GM21717 (cell line): ENCODE results near the gene SLC39A11.
"Not testable (repeated sequence)": the region's sequence is repeated elsewhere in the genome, so short reads cannot be mapped to it uniquely, and the experiment has no call there.

Experiments
- ATAC-seq: cut with Tn5 transposase; IDR thresholded peaks from one replicate; pipeline ENCODE4 v1.9.1; 2021; ENCODE audit warnings: mild to moderate bottlenecking, moderate library complexity; ENCODE audit not compliant: unreplicated experiment

SLC39A11 gene

DNA sequence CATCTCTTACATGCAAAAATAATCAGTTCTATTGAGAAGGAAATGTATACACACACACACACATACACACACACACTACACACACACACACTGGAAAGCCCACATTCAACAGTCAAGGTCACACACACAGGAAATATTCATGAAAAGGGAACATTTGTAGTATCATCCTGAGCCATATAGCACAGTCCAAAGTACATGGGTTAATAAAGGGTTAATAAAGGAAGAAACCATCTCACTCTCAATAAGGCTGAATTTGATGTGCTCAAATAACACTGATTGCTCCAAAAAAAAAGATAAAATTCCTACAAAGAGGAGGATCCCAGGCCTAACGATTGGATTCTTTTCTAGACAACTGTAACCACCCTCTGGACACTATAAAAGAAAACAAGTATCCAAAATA, 164.7 kb downstream of the SLC39A11 start:
- ATAC-seq: no peak

DNA sequence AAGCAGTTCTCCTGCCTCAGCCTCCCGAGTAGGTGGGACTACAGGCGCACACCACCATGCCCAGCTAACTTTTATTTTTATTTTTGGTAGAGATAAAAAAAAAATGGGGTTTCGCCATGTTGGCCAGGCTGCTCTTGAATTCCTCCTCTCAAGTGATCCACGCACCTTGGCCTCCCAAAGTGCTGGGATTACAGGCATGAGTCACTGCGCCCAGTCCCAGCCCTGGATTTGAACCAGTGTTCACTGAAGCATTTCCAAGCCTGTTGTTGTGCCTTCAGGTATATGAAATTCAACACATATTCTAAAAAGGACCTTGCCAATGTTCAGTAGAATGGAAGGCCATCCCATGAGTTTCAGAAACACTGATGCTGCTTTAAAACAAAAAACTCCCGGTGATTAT, 165.3 kb downstream of the SLC39A11 start:
- ATAC-seq: no peak

DNA sequence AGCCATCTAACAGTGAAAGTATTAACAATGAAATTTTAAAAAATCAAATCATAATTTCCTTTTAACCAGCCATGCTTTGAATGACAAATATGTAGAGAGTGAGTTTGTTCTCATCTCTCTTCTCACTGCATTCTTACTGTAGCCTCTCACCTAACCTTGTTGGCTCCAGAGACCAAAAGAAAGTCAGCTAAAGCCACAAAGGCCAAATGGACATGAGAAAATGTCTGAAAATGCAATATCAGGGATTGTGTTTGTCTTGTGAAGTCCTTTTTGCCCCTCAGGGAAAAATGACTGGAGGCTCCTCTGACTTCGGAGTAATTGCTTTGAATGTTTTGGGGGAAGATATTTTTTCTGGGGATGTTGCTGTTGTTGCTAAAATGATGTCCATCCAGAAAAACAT, 166.3 kb downstream of the SLC39A11 start:
- ATAC-seq: no peak

DNA sequence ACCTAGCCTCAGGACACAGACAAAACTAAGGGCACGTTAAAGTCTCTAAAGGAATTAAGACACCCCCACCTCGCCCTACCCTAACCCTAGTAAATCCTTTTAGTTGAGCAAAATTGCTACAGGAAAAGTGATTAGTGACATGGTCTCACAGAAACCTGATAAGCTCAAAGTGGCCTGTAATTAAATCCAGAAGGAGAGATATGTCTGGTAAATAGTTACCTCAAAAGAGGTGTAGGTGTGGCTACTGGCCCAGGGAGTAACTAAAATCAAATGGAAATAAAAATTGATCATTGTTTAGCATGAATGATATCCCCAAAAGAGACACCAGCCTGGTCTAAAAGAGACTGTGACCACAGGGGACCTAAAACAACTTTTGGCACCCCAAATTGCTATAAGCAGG, 168.3 kb downstream of the SLC39A11 start:
- no peak for ATAC-seq

DNA sequence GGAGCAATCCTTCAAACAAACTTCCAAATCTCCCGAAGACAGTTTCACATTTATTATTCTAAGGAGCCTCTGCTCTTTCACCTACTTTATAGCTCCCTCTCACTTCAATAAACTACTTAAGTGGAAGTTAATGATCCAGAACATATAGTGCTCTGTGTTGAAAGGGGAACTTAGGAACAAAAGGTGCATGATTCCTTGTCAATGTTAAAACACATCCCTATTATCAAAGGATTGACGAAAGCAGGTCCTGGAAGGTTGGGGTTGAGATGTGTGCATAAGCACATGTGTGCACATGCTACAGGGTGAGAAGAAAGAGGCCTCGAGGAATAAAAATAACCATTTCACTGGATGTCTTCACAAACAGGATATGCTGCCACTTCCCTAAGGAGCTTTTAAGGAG, 170.3 kb downstream of the SLC39A11 start:
- no peak for ATAC-seq

GRCh38 chr17:72921347-72922054, 171.0 kb downstream of the SLC39A11 start:
- ATAC-seq: no peak

GRCh38 chr17:72920513-72920912, 172.0 kb downstream of the SLC39A11 start:
- ATAC-seq: no peak

DNA sequence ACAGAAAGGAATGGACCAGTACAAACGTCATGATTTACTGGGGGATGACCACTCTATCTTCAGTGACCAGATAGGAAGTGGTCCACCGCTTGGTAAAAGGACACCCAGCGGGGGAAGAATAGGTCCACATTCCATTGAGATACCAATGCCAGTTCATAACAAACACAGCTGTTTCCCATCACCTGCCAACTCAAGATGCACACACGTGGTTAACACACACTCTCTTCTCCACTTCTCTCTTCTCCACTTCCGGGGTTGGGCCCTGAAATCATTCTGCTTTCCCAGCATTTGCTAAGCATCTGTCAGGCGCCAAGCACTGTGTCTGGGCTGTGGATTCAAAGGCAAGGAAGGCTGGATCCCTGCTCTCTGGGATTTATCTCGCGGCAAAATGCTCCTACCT, 175.5 kb downstream of the SLC39A11 start:
- no peak for ATAC-seq

DNA sequence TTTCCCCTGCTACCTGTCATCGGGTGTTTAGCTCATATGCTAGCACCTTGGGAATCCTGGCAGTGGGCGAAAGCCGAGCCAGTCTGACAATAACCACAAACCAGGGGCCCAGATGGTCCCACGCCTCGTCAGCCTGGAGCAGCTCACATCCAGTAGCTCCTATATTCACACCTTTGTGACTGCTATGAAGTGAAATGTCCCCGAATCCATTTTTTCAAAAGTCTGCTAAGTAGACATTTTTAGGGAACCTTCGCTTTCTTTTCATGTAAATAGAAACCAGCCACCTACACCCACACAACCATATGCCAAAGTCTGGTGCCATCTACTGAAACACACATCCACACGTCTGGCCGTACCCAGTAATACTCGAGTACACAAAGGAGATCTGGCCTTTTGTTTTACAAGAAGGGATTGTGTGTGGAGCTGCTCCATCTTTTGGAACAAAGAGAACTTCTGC, 176.8 kb downstream of the SLC39A11 start:
- no peak for ATAC-seq

DNA sequence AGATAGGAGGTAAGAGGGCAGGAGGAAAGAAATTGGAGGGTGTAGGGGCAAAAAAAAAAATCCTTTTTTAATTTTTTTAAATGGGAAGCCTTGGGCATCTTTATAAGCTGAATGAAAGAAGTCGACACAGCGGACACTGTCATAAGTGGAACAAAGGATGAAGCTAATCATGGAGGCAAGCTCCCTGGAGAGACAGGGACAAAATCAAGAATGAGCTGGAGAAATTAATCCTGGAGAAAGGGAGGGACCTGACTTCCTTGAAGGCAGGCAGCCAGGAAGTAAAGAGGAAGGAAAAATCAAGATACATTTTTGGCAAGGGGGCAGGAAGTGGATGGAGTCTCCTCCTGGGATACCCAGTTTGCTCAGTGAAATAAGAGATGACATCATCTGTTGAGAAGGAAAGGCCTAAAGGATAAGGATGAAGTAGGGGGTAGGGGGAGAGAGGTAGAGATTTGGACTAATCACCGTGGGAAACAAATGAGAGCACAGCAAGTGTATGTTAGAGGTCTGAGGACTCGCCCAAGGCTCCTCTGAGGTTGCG, 179.3 kb downstream of the SLC39A11 start:
- ATAC-seq: no peak

DNA sequence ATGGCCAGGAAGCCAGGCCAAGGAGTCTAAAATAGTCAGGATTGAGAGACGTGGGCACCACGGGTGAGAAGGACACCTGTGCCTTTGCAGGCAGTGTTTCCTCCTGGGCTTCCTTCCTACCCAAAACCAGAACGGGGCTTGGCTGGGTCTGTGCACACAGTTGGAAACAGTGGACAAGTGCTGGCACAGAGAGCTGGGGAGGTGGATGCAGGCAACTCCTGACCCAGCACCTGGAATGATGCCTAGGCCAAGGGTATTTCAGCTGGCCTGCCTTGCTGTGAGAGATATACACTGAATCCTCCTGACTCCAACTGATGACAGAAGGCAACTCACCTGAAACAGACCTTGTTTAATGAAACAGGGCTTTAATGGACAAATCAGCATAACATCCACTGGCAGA, 186.2 kb downstream of the SLC39A11 start:
- ATAC-seq: no peak

GRCh38 chr17:72903522-72903921, 189.0 kb downstream of the SLC39A11 start:
- ATAC-seq: no peak

DNA sequence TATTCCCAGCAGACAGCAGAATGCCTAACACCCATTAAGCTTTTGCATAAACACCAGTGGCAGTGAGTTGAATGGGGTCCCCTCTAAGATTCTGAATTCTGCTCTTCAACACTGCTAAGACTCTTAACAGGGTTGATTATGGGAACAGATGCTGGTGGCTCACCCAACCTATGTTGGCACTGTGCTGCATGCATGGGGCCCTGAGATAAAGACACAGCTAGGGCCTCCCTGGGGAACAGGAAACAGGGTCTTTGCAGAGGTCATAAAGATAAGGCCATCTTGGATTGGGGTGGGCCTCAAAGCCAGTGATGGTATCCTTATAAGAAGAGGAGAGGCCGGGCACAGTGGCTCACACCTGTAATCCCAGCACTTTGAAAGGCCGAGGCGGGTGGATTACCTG, 190.8 kb downstream of the SLC39A11 start:
- ATAC-seq: no peak

- no peak for ATAC-seq
These were observed 191.4 kb downstream of the SLC39A11 start for GRCh38 chr17:72901083-72901482.

- no peak for ATAC-seq
These were observed 191.9 kb downstream of the SLC39A11 start for GRCh38 chr17:72900654-72900971.

GRCh38 chr17:72898725-72899124, 193.8 kb downstream of the SLC39A11 start:
- no peak for ATAC-seq

GRCh38 chr17:72896288-72896687, 196.2 kb downstream of the SLC39A11 start:
- not testable (repeated sequence) for ATAC-seq

GRCh38 chr17:72891627-72892026, 200.9 kb downstream of the SLC39A11 start:
- ATAC-seq: no peak

GRCh38 chr17:72890711-72891110, 201.8 kb downstream of the SLC39A11 start:
- ATAC-seq: no peak

DNA sequence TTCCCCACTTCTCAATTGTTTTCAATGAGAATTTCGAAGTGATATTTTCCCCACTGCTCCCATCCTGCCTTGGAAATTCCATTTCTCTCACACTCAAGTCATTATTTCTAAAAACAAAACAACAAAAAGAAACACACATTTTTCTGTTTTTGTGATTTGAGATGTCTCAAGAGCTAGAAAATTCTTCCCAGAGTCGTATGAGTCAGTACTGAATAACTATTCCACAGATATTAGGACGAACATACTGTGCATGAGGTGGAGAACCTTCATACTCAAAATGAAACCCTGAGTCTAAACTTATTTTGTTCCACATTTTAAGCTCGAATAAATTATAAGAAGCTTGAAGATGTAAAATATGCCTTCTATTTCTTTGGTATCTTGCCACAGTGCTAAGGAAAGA, 204.6 kb downstream of the SLC39A11 start:
- no peak for ATAC-seq

DNA sequence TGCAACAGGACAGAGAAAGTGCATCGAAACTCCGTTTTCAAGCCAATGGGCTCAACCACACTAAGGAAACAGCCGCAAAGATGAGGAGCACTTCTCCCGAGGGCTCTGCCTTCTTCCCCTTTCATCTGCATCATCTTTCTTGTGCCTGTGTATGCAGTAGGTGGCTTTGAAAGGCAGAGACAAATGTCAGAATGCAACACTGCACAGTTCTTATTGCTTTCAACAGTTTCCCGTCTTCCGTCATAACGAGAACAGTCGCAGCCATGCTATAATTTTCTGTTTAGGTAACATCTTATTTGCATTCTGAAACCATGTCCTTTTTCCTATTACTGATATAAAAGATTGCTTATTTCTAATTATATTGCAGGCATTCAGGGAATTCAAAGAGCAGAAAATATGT, 205.2 kb downstream of the SLC39A11 start:
- no peak for ATAC-seq

DNA sequence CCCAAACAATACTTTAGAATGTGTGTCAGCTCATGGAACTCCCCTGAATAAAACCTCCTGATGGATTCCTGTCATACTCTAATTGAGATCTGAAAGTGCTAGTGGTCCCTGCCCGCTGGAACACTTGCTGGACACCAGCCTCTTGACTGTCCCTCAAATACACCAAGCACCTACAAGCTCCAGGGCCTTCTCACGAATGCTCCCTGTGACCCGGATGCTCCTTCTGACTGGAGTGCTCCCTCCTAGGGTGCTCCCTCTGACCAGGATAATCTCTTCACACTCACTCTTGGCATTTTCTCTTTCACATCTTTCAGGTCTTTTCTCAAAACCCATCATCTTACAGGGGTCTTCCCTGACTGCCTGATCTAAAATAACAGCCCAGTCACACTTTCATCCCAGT, 205.9 kb downstream of the SLC39A11 start:
- no peak for ATAC-seq

- ATAC-seq: no peak
These were observed 208.4 kb downstream of the SLC39A11 start for GRCh38 chr17:72884066-72884465.
